ENCODE results near the gene TMEM117. TPM values are rescaled to one million over a fixed set of nuclear protein-coding genes. Genes with fewer than 3 reads are reported as not detected.

Gene TMEM117
- total RNA-seq, 2 donors from 2014 or later, result 7.3 to 30.8 TPM

- ATAC-seq (ENCODE audit: insufficient number of reproducible peaks, low FRiP score, low read depth), result no peak
Measured at GRCh38 chr12:44296624-44297197, 460.8 kb downstream of the TMEM117 start.

GRCh38 chr12:44299524-44299923 lies 463.6 kb downstream of the TMEM117 start:
- DNase-seq (ENCODE audit: low spot score) (no peak), ATAC-seq (ENCODE audit: insufficient number of reproducible peaks, low FRiP score, low read depth) (no peak)
- TF ChIP-seq, protein P1, sequence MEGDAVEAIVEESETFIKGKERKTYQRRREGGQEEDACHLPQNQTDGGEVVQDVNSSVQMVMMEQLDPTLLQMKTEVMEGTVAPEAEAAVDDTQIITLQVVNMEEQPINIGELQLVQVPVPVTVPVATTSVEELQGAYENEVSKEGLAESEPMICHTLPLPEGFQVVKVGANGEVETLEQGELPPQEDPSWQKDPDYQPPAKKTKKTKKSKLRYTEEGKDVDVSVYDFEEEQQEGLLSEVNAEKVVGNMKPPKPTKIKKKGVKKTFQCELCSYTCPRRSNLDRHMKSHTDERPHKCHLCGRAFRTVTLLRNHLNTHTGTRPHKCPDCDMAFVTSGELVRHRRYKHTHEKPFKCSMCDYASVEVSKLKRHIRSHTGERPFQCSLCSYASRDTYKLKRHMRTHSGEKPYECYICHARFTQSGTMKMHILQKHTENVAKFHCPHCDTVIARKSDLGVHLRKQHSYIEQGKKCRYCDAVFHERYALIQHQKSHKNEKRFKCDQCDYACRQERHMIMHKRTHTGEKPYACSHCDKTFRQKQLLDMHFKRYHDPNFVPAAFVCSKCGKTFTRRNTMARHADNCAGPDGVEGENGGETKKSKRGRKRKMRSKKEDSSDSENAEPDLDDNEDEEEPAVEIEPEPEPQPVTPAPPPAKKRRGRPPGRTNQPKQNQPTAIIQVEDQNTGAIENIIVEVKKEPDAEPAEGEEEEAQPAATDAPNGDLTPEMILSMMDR (IDR thresholded peaks at IDR 0.05), result no peak
- Histone ChIP-seq H3K27me3 (replicated peaks; ENCODE audit: insufficient read depth) (no peaks in the 10 kb centered on the region), H3K9me3 (peaks cover 7% of the 10 kb centered on the region), H3K27ac (no peak overlapping the region), H3K4me1 (ENCODE audit: control insufficient read depth in 1 of 2, low read depth in 2 of 2) (no peaks in the 10 kb centered on the region), H3K36me3 (no peaks in the 10 kb centered on the region), H3K4me3 (no peak overlapping the region)

More at GRCh38 chr12:44296624-44297197, 460.8 kb downstream of the TMEM117 start:
- H3K27ac ChIP-seq, result no peak overlapping the region
- H3K4me3 ChIP-seq, result no peak overlapping the region
- H3K4me1 ChIP-seq (ENCODE audit: control insufficient read depth in 1 of 2, low read depth in 2 of 2), result no peaks in the 10 kb centered on the region
- H3K27me3 ChIP-seq (replicated peaks; ENCODE audit: insufficient read depth), result no peaks in the 10 kb centered on the region
- H3K36me3 ChIP-seq, result no peaks in the 10 kb centered on the region
- TF ChIP-seq, protein P1 (IDR thresholded peaks at IDR 0.05), result no peak
- DNase-seq (ENCODE audit: low spot score), result no peak
- H3K9me3 ChIP-seq, result peaks cover 9% of the 10 kb centered on the region

DNA sequence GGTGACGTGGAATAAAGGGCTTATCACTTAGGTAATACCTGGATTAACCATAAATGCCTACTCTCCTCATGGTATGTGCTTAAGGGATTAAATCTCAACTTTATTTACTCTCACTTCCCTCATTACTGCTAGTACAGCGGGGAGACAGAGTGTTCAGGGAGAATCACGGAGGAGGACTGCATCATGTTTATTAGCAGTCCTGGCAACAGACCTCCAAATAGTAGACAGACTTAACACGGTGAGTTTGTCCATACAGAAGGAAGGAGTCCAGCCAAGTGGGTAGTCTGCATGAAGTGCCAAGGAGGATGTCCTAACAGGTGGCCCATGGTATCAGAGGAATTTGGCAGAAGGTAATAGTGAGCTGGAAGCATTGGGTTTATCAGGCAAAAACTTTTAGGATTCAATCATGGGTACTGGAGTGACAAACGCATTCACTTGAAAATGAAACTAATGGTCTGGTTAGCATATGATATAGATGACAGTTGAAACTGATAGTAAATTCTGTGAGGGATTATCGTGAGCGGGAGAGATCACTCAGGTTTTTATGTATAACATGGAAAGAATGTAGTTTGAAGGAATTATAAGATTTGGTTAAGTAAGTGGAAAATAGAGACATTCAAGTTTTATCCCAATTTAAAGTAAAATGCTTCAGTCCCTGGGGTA lies 471.8 kb downstream of the TMEM117 start:
- H3K4me1 ChIP-seq (ENCODE audit: control insufficient read depth in 1 of 2, low read depth in 2 of 2), result no peaks in the 10 kb centered on the region
- no peaks in the 10 kb centered on the region for H3K36me3 ChIP-seq
- DNase-seq (ENCODE audit: low spot score), result no peak
- H3K27ac ChIP-seq, result no peak overlapping the region
- TF ChIP-seq, protein P1 (IDR thresholded peaks at IDR 0.05), result no peak
- H3K9me3 ChIP-seq, result peaks cover 7% of the 10 kb centered on the region
- H3K27me3 ChIP-seq (replicated peaks; ENCODE audit: insufficient read depth), result no peaks in the 10 kb centered on the region
- H3K4me3 ChIP-seq, result no peak overlapping the region
- ATAC-seq (ENCODE audit: insufficient number of reproducible peaks, low FRiP score, low read depth), result no peak

DNA sequence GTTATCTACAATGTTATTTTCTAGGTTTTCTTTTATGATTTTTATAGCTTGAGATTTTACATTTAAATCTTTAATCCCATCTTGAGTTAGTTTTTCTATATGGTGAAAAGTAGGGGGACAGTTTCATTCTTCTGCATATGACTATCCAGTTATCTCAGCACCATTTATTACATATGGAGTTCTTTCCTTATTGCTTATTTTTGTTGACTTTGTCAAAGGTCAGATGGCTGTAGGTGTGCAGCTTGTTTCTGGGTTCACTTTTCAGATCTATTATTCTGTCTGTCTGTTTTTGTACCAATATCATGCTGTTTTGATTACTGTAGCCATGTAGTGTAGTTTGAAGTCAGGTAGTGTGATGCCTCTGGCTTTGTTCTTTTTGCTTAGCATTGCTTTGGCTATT lies 477.3 kb downstream of the TMEM117 start:
- ATAC-seq (ENCODE audit: insufficient number of reproducible peaks, low FRiP score, low read depth), result no peak
- TF ChIP-seq, protein P1 (IDR thresholded peaks at IDR 0.05), result no peak
- no peaks in the 10 kb centered on the region for H3K27me3 ChIP-seq (replicated peaks; ENCODE audit: insufficient read depth)

GRCh38 chr12:44314007-44314500 lies 478.2 kb downstream of the TMEM117 start:
- peaks cover 0 to 8% of the 10 kb centered on the region in 2 donors for H3K4me1 ChIP-seq (ENCODE audit: control insufficient read depth in 1 of 2, low read depth in 2 of 2)
- H3K4me3 ChIP-seq, result no peak overlapping the region
- DNase-seq (ENCODE audit: low spot score) (no peak), ATAC-seq (ENCODE audit: insufficient number of reproducible peaks, low FRiP score, low read depth) (no peak)
- H3K36me3 ChIP-seq, result no peaks in the 10 kb centered on the region
- no peaks in the 10 kb centered on the region for H3K9me3 ChIP-seq
- TF ChIP-seq, protein P1 (IDR thresholded peaks at IDR 0.05), result no peak
- no peaks in the 10 kb centered on the region for H3K27me3 ChIP-seq (replicated peaks; ENCODE audit: insufficient read depth)
- H3K27ac ChIP-seq, result no peak overlapping the region

More for the DNA sequence above, 477.3 kb downstream of the TMEM117 start:
- H3K27ac ChIP-seq, result no peak overlapping the region
- DNase-seq (ENCODE audit: low spot score), result no peak
- H3K4me3 ChIP-seq, result no peak overlapping the region
- H3K9me3 ChIP-seq, result no peaks in the 10 kb centered on the region
- H3K36me3 ChIP-seq, result no peaks in the 10 kb centered on the region
- peaks cover 0 to 8% of the 10 kb centered on the region in 2 donors for H3K4me1 ChIP-seq (ENCODE audit: control insufficient read depth in 1 of 2, low read depth in 2 of 2)
